NCI-H187 (cell line): ENCODE measurements around the gene BEAN1.
"Not testable (repeated sequence)": the region's sequence is repeated elsewhere in the genome, so short reads cannot be mapped to it uniquely, and the experiment has no call there.

ENCODE experiments used
- DNase-seq, 2 experiments: peaks; one replicate each; lab custom pipeline; 2025; lab: John Stamatoyannopoulos, UW

BEAN1 gene

GRCh38 chr16:66508914-66509496 lies 81.9 kb downstream of the BEAN1 start:
- no peak for DNase-seq

- DNase-seq = no peak
Observed at GRCh38 chr16:66509576-66509975, 82.5 kb downstream of the BEAN1 start.

- DNase-seq = no peak
Observed at GRCh38 chr16:66510298-66510697, 83.2 kb downstream of the BEAN1 start.

- no peak for DNase-seq
Observed at GRCh38 chr16:66510711-66511601, 83.9 kb downstream of the BEAN1 start.

DNA sequence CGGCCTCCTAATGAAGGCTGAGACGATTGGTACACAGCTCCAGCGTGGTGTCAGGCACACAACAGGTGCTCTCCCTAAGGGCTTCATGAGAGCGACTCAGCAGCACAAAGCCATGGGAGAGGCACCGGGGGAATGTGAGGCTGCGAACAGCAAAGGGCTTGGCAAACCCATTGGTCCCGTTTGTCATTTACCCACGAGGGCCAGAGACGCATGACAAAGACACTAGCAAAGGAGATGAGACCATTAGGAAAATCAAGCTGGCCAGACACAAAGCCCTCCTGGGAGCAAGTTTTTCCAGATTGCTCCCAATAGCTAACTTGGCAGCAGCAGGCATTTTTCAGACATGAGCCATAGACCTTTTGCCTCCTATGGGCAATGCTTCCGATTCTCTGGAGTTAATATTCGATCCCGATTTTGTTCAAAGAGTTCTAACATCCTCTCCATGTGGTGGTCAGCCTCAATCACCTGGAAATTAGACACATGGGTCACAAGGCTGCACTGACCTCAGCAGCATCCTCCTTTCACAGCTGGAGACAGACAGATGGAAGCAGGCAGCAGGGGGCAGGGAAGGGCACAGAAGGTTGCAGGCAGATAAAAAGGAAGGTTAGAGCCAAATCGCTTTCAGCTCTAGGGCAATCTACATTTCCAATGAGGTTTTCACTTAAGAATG lies 84.6 kb downstream of the BEAN1 start:
- no peak for DNase-seq

DNA sequence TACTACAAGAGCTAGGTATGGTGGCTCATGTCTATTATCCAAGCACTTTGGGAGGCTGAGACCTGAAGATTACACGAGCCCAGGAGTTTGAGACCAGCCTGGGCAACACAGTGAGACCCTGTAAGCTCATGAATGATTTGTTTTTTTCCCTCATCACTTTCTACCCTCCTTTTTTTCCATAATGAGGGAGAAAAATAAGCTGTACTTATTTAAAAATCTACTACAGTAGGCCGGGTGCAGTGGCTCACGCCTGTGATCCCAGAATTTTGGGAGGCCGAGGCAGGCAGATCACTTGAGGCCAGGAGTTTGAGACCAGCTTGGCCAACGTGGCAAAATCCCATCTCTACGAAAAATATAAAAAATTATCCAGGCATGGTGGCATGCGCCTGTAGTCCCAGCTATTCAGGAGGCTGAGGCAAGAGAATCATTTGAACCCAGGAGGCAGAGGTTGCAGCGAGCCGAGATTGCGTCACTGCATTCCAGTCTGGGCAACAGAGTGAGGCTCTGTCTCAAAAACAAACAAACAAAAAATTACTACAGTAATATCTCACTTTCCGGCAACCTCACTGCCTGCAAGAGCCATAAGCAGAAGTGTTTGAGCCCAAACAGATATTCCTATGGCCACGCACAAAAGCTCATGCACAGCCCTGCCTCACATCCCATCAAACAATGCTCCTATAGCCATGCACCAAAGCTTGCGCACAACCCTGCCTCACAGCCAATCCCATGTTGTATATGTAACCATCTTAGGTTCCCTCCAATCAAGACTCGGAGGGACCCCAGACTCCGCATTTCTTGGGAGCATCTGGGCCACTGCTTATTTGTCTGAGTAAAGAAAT lies 85.4 kb downstream of the BEAN1 start:
- no peak for DNase-seq

GRCh38 chr16:66513111-66513723 lies 86.1 kb downstream of the BEAN1 start:
- no peak for DNase-seq

DNA sequence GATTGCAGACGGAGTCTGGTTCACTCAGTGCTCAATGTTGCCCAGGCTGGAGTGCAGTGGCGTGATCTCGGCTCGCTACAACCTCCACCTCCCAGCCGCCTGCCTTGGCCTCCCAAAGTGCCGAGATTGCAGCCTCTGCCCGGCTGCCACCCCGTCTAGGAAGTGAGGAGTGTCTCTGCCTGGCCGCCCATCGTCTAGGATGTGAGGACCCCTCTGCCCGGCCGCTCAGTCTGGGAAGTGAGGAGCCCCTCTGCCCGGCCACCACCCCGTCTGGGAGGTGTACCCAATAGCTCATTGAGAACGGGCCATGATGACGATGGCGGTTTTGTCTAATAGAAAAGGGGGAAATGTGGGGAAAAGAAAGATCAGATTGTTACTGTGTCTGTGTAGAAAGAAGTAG lies 87.3 kb downstream of the BEAN1 start:
- DNase-seq = not testable (repeated sequence)

DNA sequence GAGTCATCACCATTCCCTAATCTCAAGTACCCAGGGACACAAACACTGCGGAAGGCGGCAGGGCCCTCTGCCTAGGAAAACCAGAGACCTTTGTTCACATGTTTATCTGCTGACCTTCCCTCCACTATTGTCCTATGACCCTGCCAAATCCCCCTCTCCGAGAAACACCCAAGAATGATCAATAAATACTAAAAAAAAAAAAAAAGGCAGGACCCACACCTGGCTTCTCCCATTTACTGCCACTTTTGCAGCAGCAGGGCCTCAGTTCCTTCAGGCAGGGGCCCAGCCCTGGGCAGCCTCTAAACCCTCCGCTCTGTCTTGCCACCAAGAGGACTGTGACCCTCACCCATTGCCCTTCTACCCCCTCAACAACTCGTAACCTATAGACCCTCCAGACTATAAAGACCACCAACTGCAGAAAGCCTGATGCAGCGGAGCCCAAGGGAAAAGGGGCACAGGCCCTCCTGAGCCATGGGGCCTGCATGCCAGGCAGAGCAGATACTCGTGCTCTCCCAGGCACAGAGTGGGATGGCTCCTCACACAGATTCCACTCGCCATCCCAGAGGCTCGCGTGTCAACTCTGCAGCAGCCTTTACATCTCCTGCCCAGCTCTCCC lies 88.0 kb downstream of the BEAN1 start:
- not testable (repeated sequence) for DNase-seq

DNA sequence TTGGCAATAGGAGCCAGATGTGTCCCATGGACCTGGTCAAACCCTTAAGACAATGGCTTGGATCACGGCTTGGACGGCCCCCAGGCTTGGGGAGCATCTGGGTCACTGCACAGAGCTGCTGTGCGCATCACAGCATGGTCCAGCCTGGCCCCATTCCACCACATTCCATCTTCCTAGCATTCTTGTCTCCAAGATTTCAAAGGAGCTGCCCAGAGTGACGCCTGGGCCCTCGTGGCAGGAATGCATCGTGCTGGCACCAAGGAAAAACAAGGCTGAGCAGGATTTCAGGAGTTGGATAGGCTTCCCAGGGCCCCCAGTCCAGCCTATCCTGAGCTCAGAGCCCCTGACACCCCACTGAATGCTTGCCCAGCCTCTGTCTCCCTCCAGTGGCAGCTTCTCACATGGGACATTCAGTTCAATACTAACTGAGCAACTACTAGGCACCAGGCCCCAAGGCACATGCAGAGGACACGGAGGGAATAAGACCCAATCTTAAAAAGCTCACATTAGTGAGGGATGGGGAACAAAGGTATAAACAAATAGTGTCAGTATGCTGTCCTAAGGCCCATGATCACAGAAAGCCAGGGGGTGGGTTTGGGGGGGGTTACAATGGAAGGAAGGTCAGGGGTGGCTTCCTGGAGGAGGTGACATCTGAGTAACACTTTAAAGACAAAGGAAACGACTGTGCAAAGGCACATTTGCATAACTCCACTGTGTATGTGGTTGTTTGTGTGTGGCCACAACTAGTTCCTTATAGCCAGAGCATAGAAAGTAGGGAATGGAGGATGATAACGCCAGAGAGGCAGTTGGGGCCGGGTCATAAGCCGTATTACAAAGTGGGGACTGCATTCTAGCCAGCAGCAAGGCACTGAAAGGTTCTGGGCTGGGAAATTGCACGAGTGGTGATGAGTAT lies 88.8 kb downstream of the BEAN1 start:
- DNase-seq = no peak

DNA sequence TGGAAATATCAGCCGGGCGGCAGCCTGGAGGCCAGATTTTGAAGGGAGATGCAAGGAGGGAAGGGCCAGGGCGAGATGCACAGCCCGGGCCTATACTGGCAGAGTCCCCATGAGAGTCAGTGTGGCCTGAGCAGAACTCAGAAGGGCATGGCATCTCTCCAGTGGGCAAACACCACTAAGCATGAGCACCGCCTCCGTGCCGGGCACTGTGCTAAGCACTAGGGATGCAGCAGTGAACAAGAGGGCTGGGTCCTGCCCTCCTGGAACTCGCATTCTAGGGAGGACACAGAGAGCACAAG lies 89.4 kb downstream of the BEAN1 start:
- no peak for DNase-seq

DNA sequence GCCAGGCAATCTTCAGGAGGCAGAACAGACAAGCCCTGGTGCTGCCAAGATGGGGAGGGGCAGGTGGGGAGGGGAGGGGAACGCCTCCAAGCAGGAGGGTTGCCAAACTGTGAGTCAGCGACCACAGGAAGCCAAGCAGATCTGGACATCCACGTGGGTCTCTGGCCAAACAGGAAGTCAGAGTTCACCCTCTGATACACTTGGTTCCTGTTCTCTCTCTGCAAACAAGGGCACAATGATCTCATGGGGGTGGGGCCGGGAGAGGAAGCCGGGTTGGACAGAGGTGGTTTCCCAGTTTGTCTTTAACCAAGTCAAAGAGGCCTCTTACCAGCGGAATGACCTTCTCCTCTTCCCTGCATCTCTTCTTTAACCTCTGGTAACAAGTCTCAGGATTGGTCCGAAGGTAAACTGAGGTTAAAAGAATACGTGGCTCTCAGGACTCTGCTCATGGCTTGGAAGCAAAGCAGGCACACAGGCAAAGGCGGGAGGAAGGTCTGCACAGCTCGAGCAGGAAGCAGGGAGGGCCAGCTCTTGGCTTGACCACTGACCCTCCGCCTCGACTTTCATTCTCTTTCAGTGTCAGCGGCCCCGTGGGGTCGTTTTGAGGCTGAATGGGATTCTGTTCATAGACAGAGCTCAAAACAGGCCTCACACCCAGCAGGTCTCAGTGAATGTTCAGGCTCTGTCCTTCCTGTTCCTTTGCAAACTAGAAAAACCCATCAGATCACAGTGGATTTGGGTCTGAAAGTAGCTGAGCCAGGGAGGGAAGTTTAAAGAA lies 89.9 kb downstream of the BEAN1 start:
- no peak for DNase-seq

DNA sequence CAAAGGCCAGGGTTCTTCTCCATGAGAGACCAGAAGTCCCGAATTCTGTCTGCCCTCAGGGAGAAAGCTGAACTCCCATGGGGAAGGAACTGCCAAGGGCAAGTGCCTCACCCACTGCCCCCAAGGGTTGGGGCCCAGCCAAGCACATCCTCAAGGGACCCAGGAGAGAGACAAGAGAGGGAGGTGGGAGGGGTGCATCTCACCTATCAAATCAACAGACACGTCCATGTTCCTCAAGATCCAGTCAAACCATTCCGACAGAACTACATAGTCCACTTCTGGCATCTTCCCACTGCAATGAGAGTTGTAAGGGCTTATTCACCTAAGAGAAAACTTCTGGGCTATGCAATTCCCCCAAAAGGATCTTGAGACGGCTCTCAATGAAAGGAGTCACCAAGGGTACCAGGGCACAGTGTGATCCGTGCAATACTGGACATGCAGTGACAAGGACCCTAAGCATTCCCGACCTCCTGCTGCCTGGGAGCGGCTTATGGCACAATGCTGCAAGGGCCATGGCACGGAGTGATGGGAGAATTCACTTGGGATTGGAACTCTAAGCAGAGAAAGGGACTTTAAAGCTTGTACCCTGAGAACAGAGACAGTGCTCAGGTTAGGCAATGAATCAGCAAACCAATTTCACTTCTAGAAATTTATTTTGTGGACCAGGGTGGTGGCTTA lies 90.6 kb downstream of the BEAN1 start:
- no peak for DNase-seq

GRCh38 chr16:66519482-66520373 lies 92.6 kb downstream of the BEAN1 start:
- no peak for DNase-seq

DNA sequence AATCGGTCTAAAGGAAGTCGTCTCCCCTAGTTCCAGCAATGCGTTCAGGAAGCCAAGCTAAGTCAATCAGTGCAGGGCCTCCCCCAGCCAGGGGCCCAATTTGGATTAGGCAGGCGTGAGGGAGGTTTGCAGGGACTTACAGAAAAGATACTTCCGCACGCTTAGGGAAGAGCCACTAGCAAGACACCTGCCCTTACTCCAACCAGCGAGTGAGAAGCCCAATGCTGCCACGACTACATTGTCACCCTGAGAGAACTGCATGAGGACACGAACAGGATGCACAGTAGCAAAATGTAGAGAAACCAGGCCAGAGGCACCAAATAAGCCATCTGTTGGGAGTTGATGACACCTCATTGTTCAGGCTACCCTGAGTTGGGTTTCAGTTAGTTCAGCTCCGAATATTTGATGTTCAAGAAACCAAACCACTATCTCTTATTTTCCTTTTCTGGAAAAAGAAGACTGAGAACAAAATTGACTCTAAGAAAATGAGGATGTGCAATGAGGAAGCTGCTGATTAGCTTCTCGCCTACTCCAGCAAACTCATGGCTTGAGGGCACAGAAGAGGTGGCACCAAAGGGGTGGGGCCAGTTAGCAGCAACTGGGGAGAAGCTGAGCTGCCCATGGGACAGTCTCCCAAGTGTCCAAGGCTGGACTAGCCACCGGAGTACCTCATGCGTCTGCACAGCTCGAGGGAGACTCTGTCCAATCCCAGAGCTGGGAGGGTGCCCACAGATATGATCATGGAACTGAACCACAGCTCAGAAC lies 93.5 kb downstream of the BEAN1 start:
- no peak for DNase-seq

DNA sequence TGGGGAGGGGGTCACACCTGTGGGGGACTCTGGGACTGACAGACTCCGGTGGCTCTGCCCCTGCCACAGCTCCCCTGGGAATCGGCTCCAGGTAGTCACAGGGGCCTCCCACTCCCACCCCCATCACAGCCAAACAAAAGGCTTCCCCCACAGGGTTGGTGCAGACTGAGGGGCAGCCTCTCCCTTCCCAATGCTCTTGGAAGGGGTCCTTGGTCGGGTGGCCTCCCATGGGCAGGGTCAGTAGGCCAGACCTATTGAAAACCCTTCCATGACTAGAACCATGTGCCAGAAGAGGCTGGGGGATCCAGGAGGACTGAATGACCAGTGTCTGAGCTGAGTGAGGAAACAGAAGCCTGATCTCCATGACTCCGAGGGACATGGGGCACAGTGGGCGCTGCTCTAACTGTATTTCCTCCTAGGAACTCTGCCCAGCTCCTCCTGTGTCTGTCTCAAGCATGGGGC lies 94.2 kb downstream of the BEAN1 start:
- no peak for DNase-seq
